Upper lobe of left lung (tissue), 6 donors: Measurements from ENCODE around the gene NUP210L. TPM values are rescaled to one million over a fixed set of nuclear protein-coding genes. Genes with fewer than 3 reads are reported as not detected.

Source experiments
- ATAC-seq, 2 donors: fragments of 200-7000 bp; cut with Tn5 transposase; one replicate each; pipeline ENCODE4 v1.9.1; 2022; ENCODE audit warnings: mild to moderate bottlenecking in 2 of 2, moderate library complexity in 2 of 2; ENCODE audit not compliant: low FRiP score in 2 of 2
- DNase-seq, 2 donors: peaks; one replicate each; pipeline ENCODE4 v3.0.0-alpha.2; 2019 to 2020
- H3K27ac ChIP-seq, 4 donors: fragments of 200-600 bp; sonication (generic); one replicate each; pipeline ENCODE4 v1.5.1; 2016 to 2019
- H3K27me3 ChIP-seq, 4 donors: fragments of 200-600 bp; sonication (generic); one replicate each; pipeline ENCODE4 v1.5.1; 2017 to 2019
- H3K36me3 ChIP-seq, 4 donors: fragments of 200-600 bp; sonication (generic); one replicate each; pipeline ENCODE4 v1.5.1; 2016 to 2019
- H3K4me1 ChIP-seq, 4 donors: fragments of 200-600 bp; sonication (generic); one replicate each; pipeline ENCODE4 v1.5.1; 2018 to 2019
- H3K4me3 ChIP-seq, 4 donors: fragments of 200-600 bp; sonication (generic); one replicate each; pipeline ENCODE4 v1.5.1; 2017 to 2019; ENCODE audit warnings: mild to moderate bottlenecking in 2 of 4, moderate library complexity in 1 of 4
- H3K9me3 ChIP-seq, 4 donors: fragments of 200-600 bp; sonication (generic); one replicate each; pipeline ENCODE4 v1.5.1; 2018 to 2019
- EP300 ChIP-seq, 4 donors: sonication (generic); formaldehyde crosslinking; IDR thresholded peaks; one replicate each; pipeline ENCODE4 v1.5.1; 2017; ENCODE audit warnings: antibody characterized with exemption in 4 of 4, control low read depth in 2 of 4
- POLR2A ChIP-seq, 4 donors: fragments of 450-650 bp; IDR thresholded peaks; one replicate each; pipeline ENCODE4 v1.5.1; 2016 to 2017; ENCODE audit warnings: antibody characterized with exemption in 4 of 4, mild to moderate bottlenecking in 2 of 4
- POLR2AphosphoS5 ChIP-seq, 2 donors: sonication (generic); formaldehyde crosslinking; IDR thresholded peaks; one replicate each; pipeline ENCODE4 v1.5.1; 2017; ENCODE audit warnings: antibody characterized with exemption in 2 of 2
- WGBS, 2 donors: methylation state at CpG; one replicate each; pipeline ENCODE4 v1.1.5; 2017 to 2018; 5-methylcytosine and 5-hydroxymethylcytosine counted together
- total RNA-seq, 6 donors: library from RNA; depleted of rRNA in 4 of 6; stranded (reverse); fragments of >200 nt in 4 of 6; gene quantifications; one replicate each; pipeline versions ENCODE4 v1.1.0 to v1.2.1, GENCODE V29; 2016 to 2021
- TF ChIP-seq, protein P1 (sequence below), 6 experiments: fragments of 450-650 bp in 4 of 6; fragments of 200-600 bp in 2 of 6; sonication (generic) in 2 of 6; IDR thresholded peaks; one replicate each; pipeline ENCODE4 v1.5.1; 2016 to 2019; ENCODE audit warnings: antibody characterized with exemption in 6 of 6
- donor health status: DM: no; HTN: no; CAD: no; lungs with moderate emphysema.
- donor health status: DM: no; HTN: yes; CAD: no; lungs with severe emphysema.

Gene NUP210L
- total RNA-seq, 6 donors from 2014 or later: 0.11 to 0.91 (median 0.30) TPM; not detected in 2

DNA sequence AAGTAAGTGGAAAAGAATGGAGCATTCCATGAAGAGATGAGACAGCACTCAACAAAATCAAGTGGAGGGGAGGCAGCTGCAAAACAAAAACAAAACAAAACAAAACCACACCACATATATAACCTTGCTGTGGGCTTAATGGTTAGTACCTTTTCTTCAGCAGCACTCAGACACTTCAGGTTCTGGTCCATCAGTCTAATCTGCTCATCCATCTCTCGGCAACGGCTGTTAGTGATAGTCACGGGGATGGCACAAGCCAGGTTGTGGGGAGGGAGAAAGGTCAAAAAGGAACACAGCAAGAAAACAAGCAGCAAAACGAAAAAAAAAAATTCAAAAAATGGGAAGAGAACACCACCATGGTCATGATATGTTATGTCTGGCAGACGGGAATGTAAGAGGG lies 17.0 kb upstream of the NUP210L start:
- Histone ChIP-seq H3K27ac (no peak overlapping the region), H3K27me3 (no peaks in the 10 kb centered on the region), H3K36me3 (peaks cover 63 to 93% (median 85%) of the 10 kb centered on the region in 4 donors), H3K9me3 (no peaks in the 10 kb centered on the region), H3K4me3 (no peak overlapping the region), H3K4me1 (peaks cover 16 to 23% (median 16%) of the 10 kb centered on the region in 4 donors)
- ATAC-seq (no peak), DNase-seq (no peak)
- TF ChIP-seq POLR2AphosphoS5 (IDR thresholded peaks at IDR 0.05) (no peak), EP300 (IDR thresholded peaks at IDR 0.05) (no peak), POLR2A (IDR thresholded peaks at IDR 0.05) (no peak)
- TF ChIP-seq, protein P1, sequence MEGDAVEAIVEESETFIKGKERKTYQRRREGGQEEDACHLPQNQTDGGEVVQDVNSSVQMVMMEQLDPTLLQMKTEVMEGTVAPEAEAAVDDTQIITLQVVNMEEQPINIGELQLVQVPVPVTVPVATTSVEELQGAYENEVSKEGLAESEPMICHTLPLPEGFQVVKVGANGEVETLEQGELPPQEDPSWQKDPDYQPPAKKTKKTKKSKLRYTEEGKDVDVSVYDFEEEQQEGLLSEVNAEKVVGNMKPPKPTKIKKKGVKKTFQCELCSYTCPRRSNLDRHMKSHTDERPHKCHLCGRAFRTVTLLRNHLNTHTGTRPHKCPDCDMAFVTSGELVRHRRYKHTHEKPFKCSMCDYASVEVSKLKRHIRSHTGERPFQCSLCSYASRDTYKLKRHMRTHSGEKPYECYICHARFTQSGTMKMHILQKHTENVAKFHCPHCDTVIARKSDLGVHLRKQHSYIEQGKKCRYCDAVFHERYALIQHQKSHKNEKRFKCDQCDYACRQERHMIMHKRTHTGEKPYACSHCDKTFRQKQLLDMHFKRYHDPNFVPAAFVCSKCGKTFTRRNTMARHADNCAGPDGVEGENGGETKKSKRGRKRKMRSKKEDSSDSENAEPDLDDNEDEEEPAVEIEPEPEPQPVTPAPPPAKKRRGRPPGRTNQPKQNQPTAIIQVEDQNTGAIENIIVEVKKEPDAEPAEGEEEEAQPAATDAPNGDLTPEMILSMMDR (IDR thresholded peaks at IDR 0.05): no peak
- 88 to 92% methylated on average over 5 of the region's 5 CpGs for WGBS, 2 donors

DNA sequence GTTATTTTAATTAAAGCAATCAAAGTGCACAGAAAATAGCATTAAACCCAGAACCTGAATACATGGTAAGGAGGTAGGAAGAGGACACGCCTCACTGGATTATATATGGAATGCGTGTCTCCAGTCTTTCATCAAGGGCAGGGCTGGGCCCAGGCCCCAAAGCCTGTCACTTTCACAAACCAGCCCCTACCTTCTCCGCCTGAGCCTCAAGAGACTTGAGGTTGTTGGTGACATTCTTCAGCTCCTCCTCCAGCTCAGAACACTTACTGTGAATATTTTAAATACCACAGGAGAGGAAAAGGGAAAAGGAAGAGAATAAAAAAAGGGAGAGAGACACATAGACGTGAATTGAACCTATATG lies 16.3 kb upstream of the NUP210L start:
- Histone ChIP-seq H3K9me3 (no peaks in the 10 kb centered on the region), H3K27me3 (no peaks in the 10 kb centered on the region), H3K36me3 (peaks cover 69 to 100% (median 92%) of the 10 kb centered on the region in 4 donors), H3K4me3 (no peak overlapping the region), H3K27ac (peak overlapping the region in 3 of 4 donors; percentile 4 to 15 (median 4)), H3K4me1 (peaks cover 9 to 17% (median 10%) of the 10 kb centered on the region in 4 donors)
- no peak for TF ChIP-seq EP300 (IDR thresholded peaks at IDR 0.05)
- ATAC-seq (peak in 1 of 2 donors; percentile 61), DNase-seq (no peak)
- WGBS, 2 donors: 75 to 85% methylated on average over 4 of the region's 4 CpGs

DNA sequence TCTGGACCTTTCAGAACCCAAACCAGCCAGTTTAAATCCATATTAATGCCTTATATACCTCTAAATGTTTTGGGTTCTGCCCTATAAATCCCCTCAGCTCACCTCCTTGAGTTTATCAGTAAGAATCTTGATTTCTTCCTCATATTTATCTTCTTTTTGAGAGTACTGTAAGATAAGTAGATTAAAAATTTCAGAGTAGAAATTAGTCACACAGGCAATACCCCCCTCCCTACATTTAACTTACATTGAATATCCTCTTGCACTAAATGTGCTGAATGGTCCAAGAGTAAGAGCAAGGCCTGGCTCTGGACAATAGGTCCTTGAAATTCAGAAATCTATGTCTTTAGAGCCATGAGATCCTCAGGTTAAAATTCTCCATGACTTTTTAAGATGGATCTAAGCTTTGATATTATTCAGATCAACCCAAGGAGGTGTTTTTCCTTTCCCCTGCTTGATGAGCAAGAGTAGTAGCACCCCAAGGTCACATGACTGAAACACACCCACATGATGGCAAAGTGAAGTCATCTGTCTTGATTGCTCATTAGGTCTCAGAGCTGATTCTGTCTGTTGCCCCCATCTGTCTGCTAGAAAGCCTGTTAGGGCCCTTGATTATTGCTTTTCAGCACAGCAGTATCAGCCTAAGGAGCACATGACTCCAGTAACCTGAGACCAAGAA lies 15.8 kb upstream of the NUP210L start:
- Histone ChIP-seq H3K27ac (peak overlapping the region in 3 of 4 donors; percentile 4 to 15 (median 4)), H3K4me1 (peaks cover 4 to 11% (median 5%) of the 10 kb centered on the region in 4 donors), H3K27me3 (no peaks in the 10 kb centered on the region), H3K36me3 (peaks cover 73 to 100% (median 92%) of the 10 kb centered on the region in 4 donors), H3K9me3 (no peaks in the 10 kb centered on the region), H3K4me3 (no peak overlapping the region)
- ATAC-seq (no peak), DNase-seq (no peak)
- TF ChIP-seq POLR2A (IDR thresholded peaks at IDR 0.05): no peak

DNA sequence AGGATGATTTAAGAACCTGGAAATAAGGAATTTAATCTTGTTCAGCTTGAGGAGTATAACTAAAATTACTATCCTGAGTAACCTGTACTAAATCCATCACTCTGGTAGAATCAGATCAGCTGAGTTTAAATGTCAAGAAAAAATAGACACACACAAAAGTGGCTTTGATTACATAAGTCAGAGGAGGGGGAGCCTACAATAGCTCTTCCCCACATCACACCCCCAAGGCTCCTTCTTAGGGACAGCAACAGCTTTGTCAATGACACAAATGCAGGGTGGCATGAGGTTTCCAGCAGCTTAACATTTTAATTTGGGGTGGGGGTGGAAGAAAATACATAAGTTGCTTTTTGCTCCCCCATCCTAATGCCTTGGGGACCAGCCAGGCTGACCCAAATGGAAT lies 12.6 kb upstream of the NUP210L start:
- no peak for ATAC-seq
- DNase-seq: no peak
- TF ChIP-seq EP300 (IDR thresholded peaks at IDR 0.05): no peak
- TF ChIP-seq, protein P1 (IDR thresholded peaks at IDR 0.05): no peak
- no peak for TF ChIP-seq POLR2AphosphoS5 (IDR thresholded peaks at IDR 0.05)
- no peak for TF ChIP-seq POLR2A (IDR thresholded peaks at IDR 0.05)
- Histone ChIP-seq H3K4me1 (peaks cover 0 to 7% (median 0%) of the 10 kb centered on the region in 4 donors), H3K27me3 (no peaks in the 10 kb centered on the region), H3K4me3 (no peak overlapping the region), H3K9me3 (no peaks in the 10 kb centered on the region), H3K36me3 (peaks cover 74 to 100% (median 93%) of the 10 kb centered on the region in 4 donors), H3K27ac (no peak overlapping the region)

DNA sequence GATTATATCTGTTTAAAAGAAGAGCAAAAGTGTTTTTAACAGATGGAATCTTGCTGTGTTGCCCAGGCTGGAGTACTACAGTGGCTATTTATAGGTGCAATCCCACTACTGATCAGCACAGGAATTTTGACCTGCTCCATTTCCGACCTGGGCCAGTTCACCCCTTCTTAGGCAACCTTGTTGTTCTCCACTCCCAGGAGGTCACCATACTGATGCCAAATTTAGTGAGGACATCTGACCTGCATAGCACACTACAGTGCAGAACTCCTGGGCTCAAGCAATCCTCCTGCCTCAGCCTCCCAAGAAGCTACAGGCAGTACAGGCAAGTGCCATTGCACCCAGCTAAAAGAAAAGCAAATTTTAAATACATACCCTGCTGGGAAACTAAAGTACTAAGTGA lies 11.3 kb upstream of the NUP210L start:
- no peak for ATAC-seq
- no peak overlapping the region for H3K27ac ChIP-seq

More for the DNA sequence above, 11.3 kb upstream of the NUP210L start:
- Histone ChIP-seq H3K4me3 (no peak overlapping the region), H3K27me3 (no peaks in the 10 kb centered on the region), H3K4me1 (peaks cover 0 to 7% (median 0%) of the 10 kb centered on the region in 4 donors), H3K36me3 (peaks cover 62 to 100% (median 87%) of the 10 kb centered on the region in 4 donors), H3K9me3 (no peaks in the 10 kb centered on the region)
- WGBS, 2 donors: 72 to 79% methylated on average over 1 of the region's 1 CpG
- TF ChIP-seq, protein P1 (IDR thresholded peaks at IDR 0.05): no peak
- TF ChIP-seq EP300 (IDR thresholded peaks at IDR 0.05) (no peak), POLR2A (IDR thresholded peaks at IDR 0.05) (no peak), POLR2AphosphoS5 (IDR thresholded peaks at IDR 0.05) (no peak)
- DNase-seq: no peak
